Heart left ventricle (tissue), 13 donors: ENCODE data around the gene C2CD3.

Experiments
- CTCF ChIP-seq, 12 donors: fragments of 200-600 bp; sonication (generic) in 4 of 12; IDR thresholded peaks; one replicate each; pipeline versions ENCODE4 v1.5.0 to v1.8.0; 2018 to 2022; ENCODE audit warnings: antibody characterized with exemption in 12 of 12, mild to moderate bottlenecking in 5 of 12
- POLR2A ChIP-seq, 2 donors: fragments of 450-650 bp; IDR thresholded peaks; one replicate each; pipeline ENCODE4 v1.6.1; 2017; ENCODE audit warnings: antibody characterized with exemption in 2 of 2, mild to moderate bottlenecking in 2 of 2, moderate library complexity in 2 of 2
- donor health status: ischemic (EF 13 %, LVEDD 7.1; RV severe dilation, severe dysfunction).
- donor health status: DM: no; HTN: yes; CAD: no.
- donor health status: DM: no; HTN: no; CAD: no.
- donor health status: ischemic (EF 25% LVEDD 6.9; RV normal size, moderate dysfunction).
- donor health status: ischemic (EF 25% LVEDD 5.7; RV mildly dilated, moderate dysfunction).
- donor health status: ischemic (EF 35%, LVEDD 5.7; RV mildly dilated, moderate dysfunction).
- donor health status: nonischemic (EF 11% LVEDD 7.7; RV severe dilation, severe dysfunction).
- donor health status: DM: yes; HTN: yes; CAD: no.
- donor health status: PGD.
- donor health status: ischemic (EF 29% LVEDD 5.4; RV normal size, mild dysfunction).
- donor health status: nonischemic (EF 23%, LVEDD 6.1; RV moderate dilation, normal function).

DNA sequence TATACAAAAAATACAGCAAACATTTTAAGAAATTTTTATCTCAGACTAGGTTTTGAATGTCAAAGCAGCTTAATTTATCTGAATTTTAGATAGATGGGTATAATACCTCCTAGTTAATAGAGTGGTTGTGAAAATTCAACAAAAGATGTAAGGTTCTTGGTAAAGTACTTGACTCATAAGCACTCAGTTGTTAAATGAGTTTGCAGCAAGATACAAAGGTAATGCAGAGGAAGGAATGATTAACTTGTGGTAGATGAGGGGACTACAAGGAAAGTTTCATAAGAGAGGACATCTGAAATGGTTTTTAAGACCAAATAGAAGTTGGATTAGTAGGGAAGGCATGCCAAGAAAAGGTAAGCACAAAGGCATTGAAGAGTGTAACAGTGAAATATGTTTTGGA, 37.7 kb upstream of the C2CD3 start:
- TF ChIP-seq CTCF (IDR thresholded peaks at IDR 0.05): no peak
- no peak for TF ChIP-seq POLR2A (IDR thresholded peaks at IDR 0.05)
